ENCODE measurements around the gene LMNTD2. TPM values are rescaled to one million over a fixed set of nuclear protein-coding genes. Genes with fewer than 3 reads are reported as not detected.
"Not testable (repeated sequence)": the region's sequence is repeated elsewhere in the genome, so short reads cannot be mapped to it uniquely, and the experiment has no call there.

LMNTD2 gene
- total RNA-seq, 8 experiments from 2014 or later: 0.29 to 5.4 (median 0.88) TPM

GRCh38 chr11:530960-531831 lies 29.3 kb downstream of the LMNTD2 start:
- ATAC-seq (replicated peaks in 6 of 8): no peak
- Histone ChIP-seq H3K27ac (no peak overlapping the region), H3K4me1 (replicated peaks in 1 of 2) (peaks cover 16 to 19% of the 10 kb centered on the region in 2 donors), H3K4me3 (no peak overlapping the region)
- in situ Hi-C loops (cut with MboI; ENCODE audit: low pct_unique_long_range_greater_than_20kb in 2 of 9, low sequenced_read_pairs in 9 of 9, unreplicated experiment in 9 of 9): no loop called here
- WGBS, 10 experiments: 80 to 100% methylated on average over 1 of the region's 28 CpGs; no CpG with 5 or more reads in 8 of the 10 experiments

GRCh38 chr11:529728-530411 lies 30.7 kb downstream of the LMNTD2 start:
- no peak overlapping the region for H3K27ac ChIP-seq
- H3K4me1 ChIP-seq (replicated peaks in 1 of 2): peaks cover 14 to 18% of the 10 kb centered on the region in 2 donors
- ATAC-seq (replicated peaks in 6 of 8): peak in 1 of 8 experiments; percentile 2
- in situ Hi-C loops (cut with MboI; ENCODE audit: low pct_unique_long_range_greater_than_20kb in 2 of 9, low sequenced_read_pairs in 9 of 9, unreplicated experiment in 9 of 9): no loop called here
- WGBS, 10 experiments: 89 to 90% methylated on average over 2 to 3 of the region's 18 CpGs; no CpG with 5 or more reads in 8 of the 10 experiments
- no peak overlapping the region for H3K4me3 ChIP-seq

- WGBS, 10 experiments: 65 to 100% (median 80%) methylated on average over 1 to 9 of the region's 29 CpGs; no CpG with 5 or more reads in 5 of the 10 experiments
- Histone ChIP-seq H3K4me3 (no peak overlapping the region), H3K27ac (peak overlapping the region in 1 of 2 donors; percentile 40), H3K4me1 (replicated peaks in 1 of 2) (peaks cover 10 to 15% of the 10 kb centered on the region in 2 donors)
- ATAC-seq (replicated peaks in 6 of 8): peak in 6 of 8 experiments; percentile 6 to 69 (median 63)
- in situ Hi-C loops (cut with MboI; ENCODE audit: low pct_unique_long_range_greater_than_20kb in 2 of 9, low sequenced_read_pairs in 9 of 9, unreplicated experiment in 9 of 9): no loop called here
Observed at GRCh38 chr11:528815-529727, 31.5 kb downstream of the LMNTD2 start.

- in situ Hi-C loops (cut with MboI; ENCODE audit: low pct_unique_long_range_greater_than_20kb in 2 of 9, low sequenced_read_pairs in 9 of 9, unreplicated experiment in 9 of 9): no loop called here
- Histone ChIP-seq H3K4me3 (no peak overlapping the region), H3K27ac (peak overlapping the region in 1 of 2 donors; percentile 40), H3K4me1 (replicated peaks in 1 of 2) (peaks cover 9 to 12% of the 10 kb centered on the region in 2 donors)
- ATAC-seq (replicated peaks in 6 of 8): no peak
- 83 to 100% (median 91%) methylated on average over 1 to 4 of the region's 30 CpGs; no CpG with 5 or more reads in 6 of the 10 experiments for WGBS, 10 experiments
Observed at GRCh38 chr11:528166-528814, 32.2 kb downstream of the LMNTD2 start.

- Histone ChIP-seq H3K4me3 (no peak overlapping the region), H3K4me1 (replicated peaks in 1 of 2) (peaks cover 9 to 12% of the 10 kb centered on the region in 2 donors), H3K27ac (no peak overlapping the region)
- in situ Hi-C loops (cut with MboI; ENCODE audit: low pct_unique_long_range_greater_than_20kb in 2 of 9, low sequenced_read_pairs in 9 of 9, unreplicated experiment in 9 of 9): no loop called here
- 40 to 93% (median 83%) methylated on average over 1 to 13 of the region's 17 CpGs; no CpG with 5 or more reads in 2 of the 10 experiments for WGBS, 10 experiments
- ATAC-seq (replicated peaks in 6 of 8): no peak
Observed at GRCh38 chr11:526192-526591, 34.3 kb downstream of the LMNTD2 start.

GRCh38 chr11:521177-521688 lies 39.3 kb downstream of the LMNTD2 start:
- in situ Hi-C loops (cut with MboI; ENCODE audit: low pct_unique_long_range_greater_than_20kb in 2 of 9, low sequenced_read_pairs in 9 of 9, unreplicated experiment in 9 of 9): no loop called here
- ATAC-seq (replicated peaks in 6 of 8): no peak
- no peaks in the 10 kb centered on the region for H3K4me1 ChIP-seq (replicated peaks in 1 of 2)
- 70 to 100% (median 89%) methylated on average over 2 to 6 of the region's 10 CpGs; no CpG with 5 or more reads in 6 of the 10 experiments for WGBS, 10 experiments
- no peak overlapping the region for H3K27ac ChIP-seq
- H3K4me3 ChIP-seq: no peak overlapping the region

- Histone ChIP-seq H3K4me1 (replicated peaks in 1 of 2) (no peaks in the 10 kb centered on the region), H3K27ac (no peak overlapping the region), H3K4me3 (no peak overlapping the region)
- peak in 3 of 8 experiments; percentile 16 to 21 (median 17) for ATAC-seq (replicated peaks in 6 of 8)
- 60 to 100% (median 94%) methylated on average over 2 to 13 of the region's 39 CpGs; no CpG with 5 or more reads in 3 of the 10 experiments for WGBS, 10 experiments
- in situ Hi-C loops (cut with MboI; ENCODE audit: low pct_unique_long_range_greater_than_20kb in 2 of 9, low sequenced_read_pairs in 9 of 9, unreplicated experiment in 9 of 9): no loop called here
Observed at GRCh38 chr11:520428-521176, 39.9 kb downstream of the LMNTD2 start.

- peak; percentile 50 to 98 (median 82) for ATAC-seq (replicated peaks in 6 of 8)
- H3K27ac ChIP-seq: no peak overlapping the region
- in situ Hi-C loops (cut with MboI; ENCODE audit: low pct_unique_long_range_greater_than_20kb in 2 of 9, low sequenced_read_pairs in 9 of 9, unreplicated experiment in 9 of 9): no loop called here
- H3K4me1 ChIP-seq (replicated peaks in 1 of 2): no peaks in the 10 kb centered on the region
- H3K4me3 ChIP-seq: no peak overlapping the region
- WGBS, 10 experiments: 24 to 86% (median 47%) methylated on average over 2 to 41 of the region's 74 CpGs; no CpG with 5 or more reads in 7 of the 10 experiments
Observed at GRCh38 chr11:518463-519202, 41.9 kb downstream of the LMNTD2 start.

GRCh38 chr11:516918-517685 lies 43.4 kb downstream of the LMNTD2 start:
- ATAC-seq (replicated peaks in 6 of 8); H3K4me1 ChIP-seq (replicated peaks in 1 of 2); in situ Hi-C loops (cut with MboI; ENCODE audit: low pct_unique_long_range_greater_than_20kb in 2 of 9, low sequenced_read_pairs in 9 of 9, unreplicated experiment in 9 of 9); H3K4me3 ChIP-seq; H3K27ac ChIP-seq: not testable (repeated sequence)
- 40 to 100% (median 89%) methylated on average over 1 to 8 of the region's 43 CpGs; no CpG with 5 or more reads in 4 of the 10 experiments for WGBS, 10 experiments

GRCh38 chr11:516400-516799 lies 44.1 kb downstream of the LMNTD2 start:
- in situ Hi-C loops (cut with MboI; ENCODE audit: low pct_unique_long_range_greater_than_20kb in 2 of 9, low sequenced_read_pairs in 9 of 9, unreplicated experiment in 9 of 9): no loop called here
- no peak for ATAC-seq (replicated peaks in 6 of 8)
- 70 to 100% (median 100%) methylated on average over 1 to 4 of the region's 4 CpGs; no CpG with 5 or more reads in 4 of the 10 experiments for WGBS, 10 experiments
- Histone ChIP-seq H3K4me3 (no peak overlapping the region), H3K4me1 (replicated peaks in 1 of 2) (no peaks in the 10 kb centered on the region), H3K27ac (no peak overlapping the region)
